SK-N-SH (cell line): ENCODE measurements around the gene GRIP1. TPM values are rescaled to one million over a fixed set of nuclear protein-coding genes. Genes with fewer than 3 reads are reported as not detected.

Experiments used
- CTCF ChIA-PET: fragments of 300-600, 350-600 bp; formaldehyde crosslinking; extraction: SDS; loops from one replicate; lab custom pipeline; 2021; lab: Yijun Ruan, JAX
- POLR2A ChIA-PET: fragments of 350-600 bp; sonication (Branson Sonifier 250); formaldehyde crosslinking; extraction: SDS; loops from one replicate; lab custom pipeline; 2020; ENCODE audit warnings: antibody characterized with exemption, inconsistent platforms; lab: Yijun Ruan, JAX
- DNase-seq: peaks from one replicate; pipeline ENCODE4 v3.0.0; 2012
- H2AFZ ChIP-seq: fragments of 200-600 bp; sonication (generic); 2 replicates; pipeline ENCODE4 v1.8.1; 2016; ENCODE audit warnings: antibody characterized with exemption, mild to moderate bottlenecking, low read depth
- H3F3A ChIP-seq: fragments of 200-600 bp; sonication (generic); replicated peaks from 2 replicates; pipeline ENCODE3; 2016; ENCODE audit warnings: antibody characterized with exemption, mild to moderate bottlenecking; ENCODE audit not compliant: insufficient read depth
- H3K27ac ChIP-seq, 2 experiments: fragments of 200-500 bp in 1 of 2; fragments of 200-600 bp in 1 of 2; sonication (Bioruptor generic) in 1 of 2; sonication (generic), shearing (Covaris generic) in 1 of 2; 2 replicates each; pipeline versions ENCODE4 v1.5.1 to v1.6.1; 2014 to 2016; ENCODE audit warnings: low read depth in 2 of 2, inconsistent platforms in 1 of 2, low read length in 1 of 2, mild to moderate bottlenecking in 1 of 2, mixed read lengths in 1 of 2
- H3K27me3 ChIP-seq: fragments of 200-600 bp; sonication (generic), shearing (Covaris generic); 2 replicates; pipeline ENCODE4 v1.6.1; 2016; ENCODE audit warnings: mixed run types; ENCODE audit not compliant: insufficient read depth
- H3K36me3 ChIP-seq, 2 experiments: fragments of 200-500 bp in 1 of 2; fragments of 200-600 bp in 1 of 2; sonication (Bioruptor generic) in 1 of 2; sonication (generic) in 1 of 2; replicated peaks in 1 of 2; 2 replicates each; pipeline versions ENCODE3 to v1.5.1; 2014 to 2016; ENCODE audit warnings: low read length in 1 of 2, mild to moderate bottlenecking in 1 of 2; ENCODE audit not compliant: insufficient read depth in 2 of 2, control insufficient read depth in 1 of 2
- H3K4me1 ChIP-seq, 2 experiments: fragments of 200-500 bp in 1 of 2; fragments of 200-600 bp in 1 of 2; sonication (Bioruptor generic) in 1 of 2; sonication (generic), shearing (Covaris generic) in 1 of 2; 2 replicates each; pipeline versions ENCODE4 v1.5.1 to v1.6.1; 2014 to 2016; ENCODE audit warnings: low read depth in 1 of 2, low read length in 1 of 2, mixed run types in 1 of 2; ENCODE audit not compliant: insufficient read depth in 2 of 2, control insufficient read depth in 1 of 2
- H3K4me2 ChIP-seq: fragments of 200-600 bp; sonication (generic), shearing (Covaris generic); 2 replicates; pipeline ENCODE4 v1.6.1; 2017; ENCODE audit warnings: mixed run types
- H3K4me3 ChIP-seq, 2 experiments: fragments of 200-500 bp in 1 of 2; fragments of 200-600 bp in 1 of 2; sonication (Bioruptor generic) in 1 of 2; sonication (generic), shearing (Covaris generic) in 1 of 2; 2 replicates each; pipeline versions ENCODE4 v1.5.1 to v1.8.1; 2014 to 2016; ENCODE audit warnings: low read depth in 2 of 2, inconsistent platforms in 1 of 2, low read length in 1 of 2, mild to moderate bottlenecking in 1 of 2, mixed read lengths in 1 of 2, moderate library complexity in 1 of 2
- H3K79me2 ChIP-seq: fragments of 200-600 bp; sonication (generic); 2 replicates; pipeline ENCODE4 v1.8.1; 2017; ENCODE audit warnings: mild to moderate bottlenecking; ENCODE audit not compliant: insufficient read depth
- H3K9ac ChIP-seq: fragments of 200-600 bp; sonication (generic); 2 replicates; pipeline ENCODE4 v1.6.1; 2017; ENCODE audit warnings: mixed run types
- H3K9me2 ChIP-seq: fragments of 200-600 bp; sonication (generic); 2 replicates; pipeline ENCODE4 v1.6.1; 2017; ENCODE audit warnings: mixed run types
- H3K9me3 ChIP-seq: fragments of 200-600 bp; sonication (generic); 2 replicates; pipeline ENCODE4 v1.6.1; 2017; ENCODE audit warnings: mixed run types, mild to moderate bottlenecking, moderate library complexity
- H4K20me1 ChIP-seq: fragments of 200-600 bp; sonication (generic); 2 replicates; pipeline ENCODE4 v1.6.1; 2017; ENCODE audit warnings: mild to moderate bottlenecking, mixed run types; ENCODE audit not compliant: insufficient read depth
- CHD2 ChIP-seq: fragments of 150-350 bp; IDR thresholded peaks from 2 replicates; pipeline ENCODE4 v1.6.1; 2018; ENCODE audit warnings: low read length; ENCODE audit not compliant: partially characterized antibody
- ELF1 ChIP-seq: IDR thresholded peaks from 2 replicates; pipeline ENCODE4 v1.4.0; 2012
- EP300 ChIP-seq, 2 experiments: IDR thresholded peaks; 2 replicates each; pipeline versions ENCODE4 v1.4.0 to v1.6.1; 2012; ENCODE audit warnings: borderline replicate concordance in 1 of 2, low read depth in 1 of 2, low read length in 1 of 2
- FOXJ3 ChIP-seq: sonication (generic); formaldehyde crosslinking; IDR thresholded peaks from 2 replicates; pipeline ENCODE4 v1.5.1; 2020; ENCODE audit warnings: mild to moderate bottlenecking, missing genetic modification reagents
- FOXM1 ChIP-seq: IDR thresholded peaks from 2 replicates; pipeline ENCODE4 v1.4.0; 2012; ENCODE audit warnings: low read depth, mild to moderate bottlenecking
- GABPA ChIP-seq: IDR thresholded peaks from 2 replicates; pipeline ENCODE4 v1.4.0; 2012; ENCODE audit warnings: low read depth, mild to moderate bottlenecking
- IRF3 ChIP-seq: fragments of 150-350 bp; IDR thresholded peaks from 2 replicates; pipeline ENCODE4 v1.6.1; 2016; ENCODE audit warnings: mild to moderate bottlenecking, low read depth, low read length
- JUND ChIP-seq: IDR thresholded peaks from 2 replicates; pipeline ENCODE4 v1.4.0; 2012
- MAX ChIP-seq: IDR thresholded peaks from 2 replicates; pipeline ENCODE4 v1.4.0; 2012; ENCODE audit warnings: low read depth
- RAD21 ChIP-seq: IDR thresholded peaks from 2 replicates; pipeline ENCODE4 v1.6.1; 2012; ENCODE audit warnings: mild to moderate bottlenecking, low read length
- RCOR1 ChIP-seq: fragments of 150-350 bp; IDR thresholded peaks from 2 replicates; pipeline ENCODE4 v1.6.1; 2017; ENCODE audit warnings: antibody characterized with exemption, low read length
- SIN3A ChIP-seq: IDR thresholded peaks from 2 replicates; pipeline ENCODE4 v1.6.1; 2012; ENCODE audit warnings: low read depth, mild to moderate bottlenecking, low read length, moderate library complexity, borderline replicate concordance
- SMC3 ChIP-seq: IDR thresholded peaks from 2 replicates; pipeline ENCODE4 v1.6.1; 2012; ENCODE audit warnings: low read depth, low read length, improper control_type of control experiment
- YY1 ChIP-seq: IDR thresholded peaks from 2 replicates; pipeline ENCODE4 v1.4.0; 2012; ENCODE audit warnings: low read depth, mild to moderate bottlenecking
- WGBS: methylation state at CpG from one replicate; pipeline ENCODE4 v1.1.6; 2017; ENCODE audit warnings: low lambda C conversion rate; 5-methylcytosine and 5-hydroxymethylcytosine counted together
- polyA plus RNA-seq, 3 experiments: library from polyadenylated mRNA; depleted of rRNA; stranded (reverse); fragments of >200 nt; gene quantifications; 2 replicates each; pipeline ENCODE4 v1.2.3, GENCODE V29; 2012
- TF ChIP-seq, protein P1 (sequence below): fragments of 200-600 bp; sonication (generic); IDR thresholded peaks from 2 replicates; pipeline ENCODE4 v1.6.1; 2017; ENCODE audit warnings: antibody characterized with exemption, mild to moderate bottlenecking, moderate library complexity
- TF ChIP-seq, protein P2 (sequence below): IDR thresholded peaks from 2 replicates; pipeline ENCODE4 v1.4.0; 2012; ENCODE audit warnings: low read depth, borderline replicate concordance

The GRIP1 gene
- polyA plus RNA-seq, 1 of the 3 experiments (the other 2 are of a cell fraction) = 0.07 TPM

- H4K20me1 ChIP-seq = no peaks in the 10 kb centered on the region
- H3K4me1 ChIP-seq = no peaks in the 10 kb centered on the region
- no peak for DNase-seq
- H3K79me2 ChIP-seq = no peaks in the 10 kb centered on the region
- H3K27ac ChIP-seq = no peak overlapping the region
- H3K36me3 ChIP-seq = no peaks in the 10 kb centered on the region
- H3K4me2 ChIP-seq = no peak overlapping the region
- no peak overlapping the region for H2AFZ ChIP-seq
- H3F3A ChIP-seq = no peaks in the 10 kb centered on the region
- no peaks in the 10 kb centered on the region for H3K9me2 ChIP-seq
- no peak overlapping the region for H3K9ac ChIP-seq
- WGBS = 25% methylated on average over 2 of the region's 2 CpGs
- POLR2A ChIA-PET = no interaction called here
- H3K27me3 ChIP-seq = peaks cover 9% of the 10 kb centered on the region; the same call in 1 of the 2 replicates
- CTCF ChIA-PET = no interaction called here
- H3K9me3 ChIP-seq = no peaks in the 10 kb centered on the region
- H3K4me3 ChIP-seq = no peak overlapping the region
- TF ChIP-seq CHD2 (no peak), YY1 (no peak), FOXJ3 (CRISPR knock-in tag) (no peak), EP300 (IDR thresholded peaks at IDR 0.05; ENCODE audit: borderline replicate concordance in 1 of 2, low read depth in 1 of 2, low read length in 1 of 2) (no peak), SMC3 (no peak), GABPA (no peak), MAX (no peak), RAD21 (no peak), SIN3A (no peak), RCOR1 (no peak), FOXM1 (no peak), IRF3 (no peak), ELF1 (no peak), JUND (no peak)
- TF ChIP-seq, protein P1, sequence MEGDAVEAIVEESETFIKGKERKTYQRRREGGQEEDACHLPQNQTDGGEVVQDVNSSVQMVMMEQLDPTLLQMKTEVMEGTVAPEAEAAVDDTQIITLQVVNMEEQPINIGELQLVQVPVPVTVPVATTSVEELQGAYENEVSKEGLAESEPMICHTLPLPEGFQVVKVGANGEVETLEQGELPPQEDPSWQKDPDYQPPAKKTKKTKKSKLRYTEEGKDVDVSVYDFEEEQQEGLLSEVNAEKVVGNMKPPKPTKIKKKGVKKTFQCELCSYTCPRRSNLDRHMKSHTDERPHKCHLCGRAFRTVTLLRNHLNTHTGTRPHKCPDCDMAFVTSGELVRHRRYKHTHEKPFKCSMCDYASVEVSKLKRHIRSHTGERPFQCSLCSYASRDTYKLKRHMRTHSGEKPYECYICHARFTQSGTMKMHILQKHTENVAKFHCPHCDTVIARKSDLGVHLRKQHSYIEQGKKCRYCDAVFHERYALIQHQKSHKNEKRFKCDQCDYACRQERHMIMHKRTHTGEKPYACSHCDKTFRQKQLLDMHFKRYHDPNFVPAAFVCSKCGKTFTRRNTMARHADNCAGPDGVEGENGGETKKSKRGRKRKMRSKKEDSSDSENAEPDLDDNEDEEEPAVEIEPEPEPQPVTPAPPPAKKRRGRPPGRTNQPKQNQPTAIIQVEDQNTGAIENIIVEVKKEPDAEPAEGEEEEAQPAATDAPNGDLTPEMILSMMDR = no peak
- TF ChIP-seq, protein P2, sequence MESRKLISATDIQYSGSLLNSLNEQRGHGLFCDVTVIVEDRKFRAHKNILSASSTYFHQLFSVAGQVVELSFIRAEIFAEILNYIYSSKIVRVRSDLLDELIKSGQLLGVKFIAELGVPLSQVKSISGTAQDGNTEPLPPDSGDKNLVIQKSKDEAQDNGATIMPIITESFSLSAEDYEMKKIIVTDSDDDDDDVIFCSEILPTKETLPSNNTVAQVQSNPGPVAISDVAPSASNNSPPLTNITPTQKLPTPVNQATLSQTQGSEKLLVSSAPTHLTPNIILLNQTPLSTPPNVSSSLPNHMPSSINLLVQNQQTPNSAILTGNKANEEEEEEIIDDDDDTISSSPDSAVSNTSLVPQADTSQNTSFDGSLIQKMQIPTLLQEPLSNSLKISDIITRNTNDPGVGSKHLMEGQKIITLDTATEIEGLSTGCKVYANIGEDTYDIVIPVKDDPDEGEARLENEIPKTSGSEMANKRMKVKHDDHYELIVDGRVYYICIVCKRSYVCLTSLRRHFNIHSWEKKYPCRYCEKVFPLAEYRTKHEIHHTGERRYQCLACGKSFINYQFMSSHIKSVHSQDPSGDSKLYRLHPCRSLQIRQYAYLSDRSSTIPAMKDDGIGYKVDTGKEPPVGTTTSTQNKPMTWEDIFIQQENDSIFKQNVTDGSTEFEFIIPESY = no peak
These were observed 38.0 kb downstream of the GRIP1 start for GRCh38 chr12:66640691-66641460.
